CD4-positive, alpha-beta T cell treated with Interleukin-4 for 4 hours (primary cell): ENCODE data around the gene STXBP1.
"Not testable (repeated sequence)": the region's sequence is repeated elsewhere in the genome, so short reads cannot be mapped to it uniquely, and the experiment has no call there.

Source experiments
- DNase-seq: peaks from one replicate; pipeline ENCODE4 v3.0.0-alpha.2; 2020

STXBP1 gene

GRCh38 chr9:127611899-127612790, at the start of gene STXBP1:
TSS of gene STXBP1 (plus strand) at chr9:127612277. CDS start at chr9:127612404, 127 bp downstream.
- DNase-seq: peak; percentile 77

DNA sequence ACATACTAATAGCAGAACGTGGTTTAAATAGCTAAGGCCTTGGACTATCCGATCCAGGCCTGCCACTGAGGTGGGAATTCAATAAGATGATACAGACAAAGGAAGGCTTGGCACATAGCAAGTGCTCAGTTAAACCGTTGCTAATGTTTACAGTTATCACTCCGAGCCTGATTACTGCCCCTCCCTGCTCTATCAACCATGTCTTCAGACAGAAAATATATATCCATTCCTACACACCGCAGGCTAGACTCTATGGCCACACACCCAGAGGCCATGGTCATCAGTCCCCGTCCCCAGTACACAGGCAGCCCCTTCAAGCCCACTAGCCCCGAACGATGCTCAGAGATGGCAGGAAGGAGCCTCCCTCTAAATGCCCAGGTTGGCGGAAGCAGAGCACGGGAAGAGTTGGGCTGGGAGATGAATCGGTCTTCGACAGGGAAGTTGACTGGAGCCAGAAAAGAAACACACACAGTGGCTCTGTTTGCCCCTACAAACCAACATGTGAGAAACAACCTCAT, 49.7 kb upstream of the STXBP1 start:
- no peak for DNase-seq

DNA sequence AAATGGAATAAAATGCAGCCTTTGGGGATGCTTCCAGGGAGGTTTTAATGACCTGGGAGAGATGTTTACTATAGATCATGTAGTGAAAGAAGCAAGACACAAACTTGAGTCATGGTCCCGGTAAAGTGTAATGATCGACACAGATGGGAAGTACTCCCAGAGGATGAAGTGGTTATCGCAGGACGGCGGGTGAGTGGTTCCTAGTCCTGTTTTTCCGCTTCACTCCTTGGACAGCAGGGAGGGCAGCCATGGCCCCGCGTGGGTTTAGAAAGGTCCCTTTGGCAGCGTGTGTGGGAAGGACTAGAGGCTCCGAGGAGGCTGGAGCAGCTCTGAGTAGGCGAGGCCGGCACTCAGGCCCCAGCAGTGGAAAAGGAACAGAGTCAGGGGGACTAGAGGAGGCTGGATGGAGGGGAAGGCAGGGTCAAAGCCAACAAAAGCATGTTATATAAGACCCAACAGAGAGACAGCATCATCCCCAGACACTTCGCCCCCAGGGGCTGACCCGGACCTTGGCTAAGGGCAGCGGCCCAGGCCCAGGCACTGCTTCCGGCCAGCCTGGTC, 49.2 kb upstream of the STXBP1 start:
- no peak for DNase-seq

DNA sequence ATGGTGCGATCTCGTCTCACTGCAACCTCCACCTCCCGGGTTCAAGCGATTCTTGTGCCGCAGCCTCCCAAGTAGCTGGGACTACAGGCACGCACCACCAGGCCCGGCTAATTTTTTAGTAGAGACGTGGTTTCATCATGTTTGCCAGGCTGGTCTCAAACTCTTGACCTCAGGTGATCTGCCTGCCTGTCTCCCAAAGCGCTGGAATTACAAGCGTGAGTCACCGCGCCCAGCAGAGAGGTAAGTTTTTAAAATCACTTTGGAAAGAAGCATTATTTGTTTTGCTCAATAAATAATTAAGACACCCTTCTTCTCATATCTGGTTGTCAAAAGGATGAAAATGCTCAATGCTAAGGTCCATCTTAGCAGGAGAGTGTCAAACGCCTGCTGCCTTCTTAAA, 48.5 kb upstream of the STXBP1 start:
- DNase-seq: no peak

DNA sequence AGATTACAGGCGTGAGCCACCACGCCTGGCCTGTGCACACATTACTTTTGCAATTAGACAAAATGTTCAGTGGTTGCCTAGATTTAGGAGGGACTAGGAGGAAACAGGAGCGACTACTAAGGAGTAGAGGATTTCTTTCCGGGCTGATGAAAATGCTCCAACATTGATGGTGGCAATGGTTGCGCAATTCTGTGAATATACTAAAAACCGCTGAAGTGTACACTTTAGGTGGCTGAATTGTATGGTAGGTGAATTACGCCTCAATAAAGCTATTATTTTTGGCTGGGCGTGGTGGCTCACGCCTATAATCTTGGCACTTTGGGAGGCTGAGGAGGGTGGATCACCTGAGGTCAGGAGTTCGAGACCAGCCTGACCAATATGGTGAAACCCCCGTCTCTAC, 46.8 kb upstream of the STXBP1 start:
- no peak for DNase-seq

GRCh38 chr9:127566351-127567001, 45.6 kb upstream of the STXBP1 start:
- no peak for DNase-seq

- DNase-seq: no peak
Measured at GRCh38 chr9:127567035-127567729, 44.9 kb upstream of the STXBP1 start.

DNA sequence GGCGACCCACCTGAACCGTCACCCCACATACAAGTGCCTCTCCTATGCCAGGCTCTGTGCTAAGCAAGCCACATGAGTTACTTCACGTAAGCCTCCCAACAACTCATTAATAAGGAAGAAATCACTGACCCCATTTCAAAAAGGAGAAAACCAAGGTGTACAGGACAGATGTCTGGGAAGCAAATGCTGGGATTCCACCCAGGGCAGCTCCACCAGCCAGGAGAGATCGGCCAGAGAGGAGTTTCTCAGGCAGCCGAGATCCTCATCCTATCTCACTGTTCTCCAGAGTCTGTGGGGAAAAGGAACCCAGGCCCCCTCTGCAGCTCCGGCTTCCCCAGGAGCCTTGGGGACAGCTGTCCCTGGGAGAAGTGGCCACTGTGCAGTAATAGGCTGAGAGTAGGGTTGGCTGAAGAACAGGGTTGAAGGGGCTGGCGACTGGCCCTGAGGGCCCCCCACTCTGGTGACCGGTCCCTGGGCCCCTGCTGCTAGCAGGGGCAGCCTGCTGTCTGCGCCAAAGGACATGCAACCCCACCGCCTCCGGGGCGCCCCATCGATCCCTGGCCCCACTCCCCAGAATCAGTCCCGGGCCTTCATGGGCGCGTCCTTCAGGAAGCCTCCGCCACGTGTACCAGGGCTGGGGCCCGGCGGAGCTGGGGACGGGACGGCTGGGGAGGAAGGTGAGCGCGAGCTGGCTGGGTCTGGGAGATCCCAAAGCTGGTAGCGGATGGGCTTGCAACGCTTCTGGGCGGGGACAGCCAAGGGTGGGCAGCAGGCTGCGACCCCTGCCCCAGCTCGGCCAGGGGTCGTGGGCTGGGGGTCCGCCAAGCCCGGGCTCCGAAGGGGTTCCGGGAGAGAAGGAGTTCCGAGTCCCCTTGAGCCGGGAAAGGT, 44.1 kb upstream of the STXBP1 start:
- DNase-seq: no peak

GRCh38 chr9:127568618-127568970, 43.5 kb upstream of the STXBP1 start:
- DNase-seq: no peak

DNA sequence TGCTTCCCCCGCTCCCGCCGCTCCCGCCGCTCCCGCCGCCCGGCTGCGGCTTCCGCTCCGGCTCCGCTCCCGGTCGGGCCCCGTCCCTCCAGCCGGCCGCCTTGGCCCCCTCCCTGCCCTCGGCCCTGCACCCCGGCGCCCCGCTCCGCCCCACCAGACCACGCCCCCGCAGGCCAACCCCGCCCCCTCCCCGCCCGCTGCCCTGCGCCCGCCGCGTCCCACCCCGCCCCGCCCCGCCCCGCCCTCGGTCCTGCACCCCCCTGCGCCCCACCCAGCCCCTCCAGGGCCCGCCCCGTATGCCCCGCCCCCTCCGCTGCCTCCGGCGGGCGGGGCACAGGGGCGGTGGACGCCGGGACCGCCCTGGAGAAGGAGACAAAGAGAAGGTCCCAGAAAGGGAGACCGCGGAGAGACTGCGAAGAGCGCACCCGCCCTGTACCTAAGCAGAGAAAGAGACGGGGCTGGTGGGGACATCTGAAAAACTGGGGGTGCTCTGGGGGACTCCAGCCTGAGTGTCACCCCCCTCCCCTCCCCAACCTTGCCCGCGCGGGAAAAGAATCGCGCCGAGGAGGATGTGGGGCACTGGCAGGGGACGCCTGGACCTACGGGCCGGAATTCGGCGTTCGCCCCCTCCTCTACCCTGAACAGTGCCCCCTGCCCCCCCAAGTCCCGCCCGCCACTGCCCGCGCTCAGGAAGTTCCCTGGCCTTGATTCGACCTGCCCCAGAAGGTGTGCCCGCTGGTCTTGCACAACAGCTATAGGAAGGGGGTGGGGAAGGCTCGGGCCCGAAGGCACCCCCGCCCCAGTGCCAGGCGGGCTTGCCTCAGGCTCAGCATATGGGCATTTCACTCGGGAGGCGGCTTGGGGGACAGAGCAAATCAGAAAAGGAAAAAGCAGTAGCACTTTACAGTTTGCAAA, 42.8 kb upstream of the STXBP1 start:
- DNase-seq: peak; percentile 65

GRCh38 chr9:127569886-127570401, 42.1 kb upstream of the STXBP1 start:
- DNase-seq: peak; percentile 54

GRCh38 chr9:127570533-127571111, 41.5 kb upstream of the STXBP1 start:
- no peak for DNase-seq

GRCh38 chr9:127571971-127572370, 40.1 kb upstream of the STXBP1 start:
- no peak for DNase-seq

DNA sequence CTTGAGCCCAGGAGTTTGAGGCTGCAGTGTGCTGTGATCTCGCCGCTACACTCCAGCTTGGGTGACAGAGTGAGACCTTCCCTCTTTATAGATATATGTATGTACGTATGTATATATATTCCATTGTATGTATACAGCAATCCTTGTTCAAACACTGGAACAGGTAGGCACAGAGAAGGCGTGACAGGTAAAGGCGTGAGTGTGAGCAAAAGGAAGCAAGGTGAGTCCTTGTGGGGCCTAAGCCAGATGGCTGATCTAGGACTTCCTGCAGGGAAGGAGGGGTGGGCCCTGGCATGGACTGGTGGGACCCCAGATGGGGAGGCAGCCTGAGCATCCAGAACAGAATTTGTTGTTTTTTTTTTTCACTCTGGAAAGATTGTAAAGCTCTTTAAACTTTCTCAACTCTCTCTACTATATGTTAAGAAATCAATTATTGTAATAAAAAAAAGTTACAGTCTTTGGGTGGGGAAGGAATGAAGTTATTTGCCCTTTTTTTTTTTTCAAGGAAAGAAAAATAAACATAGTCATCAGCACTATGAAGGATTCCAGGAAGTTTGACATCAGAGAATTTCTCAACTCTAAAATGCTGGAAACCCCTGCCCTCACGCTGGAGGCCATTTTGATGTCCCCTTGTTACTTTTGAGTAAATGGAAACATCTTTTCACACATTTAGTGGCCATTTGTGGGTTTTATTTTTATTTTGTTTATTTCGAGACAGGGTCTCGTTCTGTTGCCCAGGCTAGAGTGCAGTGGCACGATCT, 38.9 kb upstream of the STXBP1 start:
- no peak for DNase-seq

- DNase-seq: no peak
Measured at GRCh38 chr9:127574072-127574993, 37.7 kb upstream of the STXBP1 start.

DNA sequence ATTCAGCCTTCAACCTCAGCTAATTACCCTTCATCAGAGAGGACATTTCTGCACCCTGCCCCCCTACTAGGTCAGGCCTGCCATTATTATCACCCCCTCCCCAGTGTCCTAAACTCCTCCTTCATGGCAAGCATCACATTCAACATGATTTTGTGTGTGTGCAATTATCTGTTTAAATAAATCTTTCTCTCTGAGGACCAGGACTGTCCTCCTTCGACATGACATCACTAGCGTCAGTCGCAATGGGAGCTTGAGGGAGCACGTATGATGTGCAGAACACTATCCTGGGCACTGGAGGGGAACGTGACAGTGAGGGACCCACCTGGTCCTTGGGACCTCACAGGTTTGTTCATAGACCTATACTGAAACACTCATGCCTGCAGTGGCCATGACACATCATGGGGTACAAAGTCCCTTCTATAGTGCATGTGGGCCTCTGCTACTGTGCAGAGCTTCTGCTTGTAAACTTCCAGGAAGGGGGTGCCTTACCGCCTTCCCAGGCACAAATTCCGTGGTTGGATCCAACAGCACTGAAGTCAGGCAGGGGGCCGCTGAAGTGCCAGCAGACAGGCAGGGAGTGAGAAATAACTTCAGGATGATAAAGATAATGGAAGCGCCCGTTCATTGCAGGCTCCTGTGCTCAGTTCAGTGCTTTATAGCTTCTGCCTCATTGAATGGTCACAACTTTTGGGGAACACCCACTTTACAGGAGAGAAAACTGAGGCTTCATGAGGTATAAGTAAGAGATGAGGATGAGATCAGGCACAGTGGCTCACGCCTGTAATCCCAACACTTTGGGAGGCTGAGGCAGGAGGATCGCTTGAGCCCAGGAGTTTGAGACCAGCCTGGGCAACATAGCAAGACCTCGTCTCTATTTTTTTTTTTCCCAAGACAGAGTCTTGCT, 36.0 kb upstream of the STXBP1 start:
- DNase-seq: no peak

GRCh38 chr9:127577194-127577593, 34.9 kb upstream of the STXBP1 start:
- DNase-seq: not testable (repeated sequence)
